H1 (cell line): ENCODE data around the gene PAPOLG. TPM values are rescaled to one million over a fixed set of nuclear protein-coding genes. Genes with fewer than 3 reads are reported as not detected.

Experiments used
- CTCF ChIA-PET: fragments of 300-600 bp; sonication (Branson Sonifier 250); formaldehyde crosslinking; loops from one replicate; lab custom pipeline; 2021; ENCODE audit not compliant: partially characterized antibody; lab: Charles Lee
- POLR2A ChIA-PET: fragments of 300-600 bp; sonication (Branson Sonifier 250); formaldehyde crosslinking; loops from one replicate; lab custom pipeline; 2021; ENCODE audit warnings: inconsistent platforms; ENCODE audit not compliant: partially characterized antibody; lab: Charles Lee
- DNase-seq, 2 experiments: peaks; one replicate each; pipeline versions ENCODE4 v3.0.0 to v3.0.0-alpha.2; 2010 to 2022; ENCODE audit warnings: low spot score in 2 of 2, low read depth in 1 of 2, mixed read lengths in 1 of 2
- FAIRE-seq: peaks from 2 replicates; lab custom pipeline; 2011; peaks lifted over from hg19 to GRCh38; lab: Jason Lieb, UNC
- H2AFZ ChIP-seq: 2 replicates; pipeline ENCODE4 v1.8.1; 2012; ENCODE audit warnings: low read length, inconsistent platforms
- H2AK5ac ChIP-seq: 2 replicates; pipeline ENCODE4 v1.6.1; 2013; ENCODE audit warnings: low read depth, low read length
- H2BK120ac ChIP-seq: replicated peaks from 2 replicates; pipeline ENCODE3; 2013; ENCODE audit warnings: low read depth, low read length, inconsistent platforms
- H2BK12ac ChIP-seq: 2 replicates; pipeline ENCODE4 v1.6.1; 2013; ENCODE audit warnings: low read depth, low read length
- H2BK15ac ChIP-seq: 2 replicates; pipeline ENCODE4 v1.6.1; 2013; ENCODE audit warnings: low read length
- H2BK20ac ChIP-seq: 2 replicates; pipeline ENCODE4 v1.6.1; 2013; ENCODE audit warnings: low read length
- H2BK5ac ChIP-seq: 2 replicates; pipeline ENCODE4 v1.6.1; 2013; ENCODE audit warnings: low read depth, low read length
- H3K14ac ChIP-seq: 2 replicates; pipeline ENCODE4 v1.6.1; 2013; ENCODE audit warnings: inconsistent platforms; ENCODE audit not compliant: insufficient read length
- H3K18ac ChIP-seq: 2 replicates; pipeline ENCODE4 v1.6.1; 2013; ENCODE audit warnings: low read length; ENCODE audit errors: extremely low read depth
- H3K23ac ChIP-seq: 2 replicates; pipeline ENCODE4 v1.6.1; 2013; ENCODE audit warnings: inconsistent platforms; ENCODE audit not compliant: insufficient read length
- H3K23me2 ChIP-seq: 2 replicates; pipeline ENCODE4 v1.6.1; 2013; ENCODE audit warnings: low read depth, low read length
- H3K27ac ChIP-seq: 2 replicates; pipeline ENCODE4 v1.6.1; 2011; ENCODE audit warnings: low read depth, low read length, inconsistent platforms
- H3K27me3 ChIP-seq, 4 experiments: replicated peaks in 1 of 4; 1 replicate in 1 of 4; 2 replicates in 3 of 4; pipeline versions ENCODE4 v1.6.1 to v1.8.1; 2011 to 2013; ENCODE audit warnings: low read length in 3 of 4, mild to moderate bottlenecking in 3 of 4, inconsistent platforms in 2 of 4, mixed read lengths in 2 of 4, moderate library complexity in 1 of 4; ENCODE audit not compliant: control insufficient read depth in 3 of 4, insufficient read depth in 3 of 4; ENCODE audit errors: extremely low read depth in 1 of 4
- H3K36me3 ChIP-seq, 4 experiments: 2 replicates each; pipeline versions ENCODE4 v1.6.1 to v1.8.1; 2011 to 2013; ENCODE audit warnings: mild to moderate bottlenecking in 4 of 4, low read length in 3 of 4, moderate library complexity in 2 of 4, control low read depth in 1 of 4, inconsistent platforms in 1 of 4; ENCODE audit not compliant: insufficient read depth in 4 of 4, control insufficient read depth in 2 of 4
- H3K4ac ChIP-seq: replicated peaks from 2 replicates; pipeline ENCODE3; 2013; ENCODE audit warnings: low read length, low read depth, mixed read lengths, inconsistent platforms; ENCODE audit not compliant: insufficient read length
- H3K4me1 ChIP-seq, 4 experiments: replicated peaks in 1 of 4; 1 replicate in 1 of 4; 2 replicates in 3 of 4; pipeline versions ENCODE4 v1.6.1 to v1.8.1; 2011 to 2013; ENCODE audit warnings: low read length in 3 of 4, inconsistent platforms in 2 of 4, mixed read lengths in 1 of 4; ENCODE audit not compliant: insufficient read depth in 4 of 4, control insufficient read depth in 3 of 4
- H3K4me2 ChIP-seq, 2 experiments: 2 replicates each; pipeline versions ENCODE4 v1.6.1 to v1.8.1; 2011 to 2013; ENCODE audit warnings: low read depth in 2 of 2, low read length in 2 of 2, control low read depth in 1 of 2, inconsistent platforms in 1 of 2, mild to moderate bottlenecking in 1 of 2; ENCODE audit not compliant: insufficient read depth in 1 of 2
- H3K4me3 ChIP-seq, 4 experiments: fragments of 200-600, 300-600 bp in 1 of 4; sonication (generic), shearing (Covaris generic), sonication (Bioruptor Twin) in 1 of 4; 2 replicates each; pipeline versions ENCODE4 v1.5.1 to v1.8.1; 2011 to 2016; ENCODE audit warnings: low read length in 4 of 4, low read depth in 3 of 4, control low read depth in 2 of 4, inconsistent platforms in 2 of 4, mild to moderate bottlenecking in 2 of 4, mixed read lengths in 1 of 4, moderate library complexity in 1 of 4; ENCODE audit not compliant: insufficient read depth in 2 of 4; ENCODE audit errors: extremely low read depth in 1 of 4
- H3K56ac ChIP-seq: replicated peaks from 2 replicates; pipeline ENCODE3; 2013; ENCODE audit warnings: low read depth, mild to moderate bottlenecking, mixed read lengths, low read length, inconsistent platforms; ENCODE audit not compliant: insufficient read length
- H3K79me1 ChIP-seq: 2 replicates; pipeline ENCODE4 v1.6.1; 2013; ENCODE audit warnings: low read depth, low read length, control low read depth
- H3K79me2 ChIP-seq, 2 experiments: 2 replicates each; pipeline versions ENCODE4 v1.6.1 to v1.8.1; 2012 to 2013; ENCODE audit warnings: low read length in 2 of 2, mild to moderate bottlenecking in 2 of 2, inconsistent platforms in 1 of 2; ENCODE audit not compliant: insufficient read depth in 2 of 2, control insufficient read depth in 1 of 2
- H3K9ac ChIP-seq, 4 experiments: replicated peaks in 1 of 4; 1 replicate in 1 of 4; 2 replicates in 3 of 4; pipeline versions ENCODE4 v1.6.1 to v1.8.1; 2011 to 2013; ENCODE audit warnings: low read depth in 3 of 4, low read length in 3 of 4, control low read depth in 2 of 4, mild to moderate bottlenecking in 2 of 4, moderate library complexity in 2 of 4, inconsistent platforms in 1 of 4; ENCODE audit errors: extremely low read depth in 1 of 4
- H3K9me3 ChIP-seq, 2 experiments: 2 replicates each; pipeline versions ENCODE4 v1.6.1 to v1.8.1; 2012 to 2013; ENCODE audit warnings: mild to moderate bottlenecking in 2 of 2, moderate library complexity in 2 of 2, control low read depth in 1 of 2, inconsistent platforms in 1 of 2, low read depth in 1 of 2, low read length in 1 of 2, mixed read lengths in 1 of 2; ENCODE audit not compliant: insufficient read depth in 2 of 2
- H4K20me1 ChIP-seq, 2 experiments: replicated peaks in 1 of 2; 2 replicates each; pipeline versions ENCODE3 to v1.8.1; 2011 to 2013; ENCODE audit warnings: inconsistent platforms in 2 of 2, low read length in 2 of 2, mild to moderate bottlenecking in 1 of 2; ENCODE audit not compliant: insufficient read depth in 2 of 2, control insufficient read depth in 1 of 2
- H4K5ac ChIP-seq: 2 replicates; pipeline ENCODE4 v1.6.1; 2013; ENCODE audit warnings: low read length, low read depth, mixed read lengths, inconsistent platforms; ENCODE audit not compliant: insufficient read length
- H4K8ac ChIP-seq: 2 replicates; pipeline ENCODE4 v1.8.0; 2013; ENCODE audit warnings: mild to moderate bottlenecking, moderate library complexity, low read length, inconsistent platforms; ENCODE audit not compliant: insufficient read depth; ENCODE audit errors: extremely low read depth
- H4K91ac ChIP-seq: replicated peaks from 2 replicates; pipeline ENCODE3; 2013; ENCODE audit warnings: low read length, mixed read lengths, inconsistent platforms; ENCODE audit not compliant: insufficient read length
- ASH2L ChIP-seq: fragments of 200-600, 300-600 bp; sonication (generic); IDR thresholded peaks from one replicate; pipeline ENCODE4 v1.7.1; 2017; ENCODE audit warnings: low read length
- EZH2 ChIP-seq: fragments of 200-600 bp; sonication (generic); IDR thresholded peaks from 2 replicates; pipeline ENCODE4 v1.7.1; 2012; ENCODE audit warnings: low read depth, mild to moderate bottlenecking, moderate library complexity, low read length, inconsistent platforms; ENCODE audit not compliant: severe bottlenecking
- WGBS, 2 experiments: shearing (Covaris generic) in 1 of 2; methylation state at CpG; one replicate each; pipeline versions ENCODE4 v1.1.6 to v1.1.7; 2013 to 2015; ENCODE audit warnings: low lambda C conversion rate in 2 of 2, mixed read lengths in 2 of 2, inconsistent platforms in 1 of 2, low coverage in 1 of 2, missing lambda C conversion rate in 1 of 2; ENCODE audit not compliant: insufficient replicate concordance in 2 of 2, insufficient coverage in 1 of 2, insufficient read length in 1 of 2; ENCODE audit errors: extremely low coverage in 1 of 2, missing lambda C conversion rate in 1 of 2; 5-methylcytosine and 5-hydroxymethylcytosine counted together
- polyA plus RNA-seq, 7 experiments: library from polyadenylated mRNA; depleted of rRNA in 3 of 7; stranded (reverse) in 5 of 7; unstranded in 2 of 7; fragments of >200 nt in 5 of 7; fragments of 200-250 nt in 2 of 7; gene quantifications; 1 replicate in 5 of 7; 2 replicates in 1 of 7; 4 replicates in 1 of 7; pipeline versions ENCODE4 v1.2.1 to v1.2.3, GENCODE V29; 2011 to 2013; ENCODE audit warnings: missing spikeins in 2 of 7, mixed read lengths in 2 of 7
- total RNA-seq: library from RNA; stranded (reverse); fragmentation: NEBNext Ultra II Directional; extraction: Animal tissue kit (Norgen Biotek cat#: 25700); gene quantifications from 2 replicates; pipeline ENCODE4 v1.2.1, GENCODE V29; 2021

The PAPOLG gene
- total and polyA plus RNA-seq, 2 of the 8 experiments (the other 6 are each of a cell fraction or from before 2014, with no cell fraction given): 6.5 to 21.5 TPM

DNA sequence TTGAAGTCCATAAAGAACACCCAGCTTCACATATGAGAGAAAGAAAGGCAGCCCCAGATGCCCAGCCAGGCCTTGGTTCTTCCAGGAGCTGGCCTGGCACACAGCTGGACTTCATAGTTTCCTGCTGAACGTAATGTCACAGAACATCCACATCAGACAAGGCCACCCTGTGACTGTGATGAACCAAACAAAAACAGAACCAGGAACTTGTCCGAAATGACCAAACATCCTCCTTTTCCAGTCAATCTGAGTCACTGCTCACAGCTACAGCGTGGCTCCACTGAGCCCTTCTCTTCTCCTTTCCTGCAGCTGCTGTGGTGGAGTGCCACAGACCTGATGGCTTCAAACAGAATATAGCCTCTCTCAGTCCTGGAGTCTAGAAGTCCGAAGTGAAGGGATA, 45.4 kb upstream of the PAPOLG start:
- no peak overlapping the region for H2BK15ac ChIP-seq
- H3K4me2 ChIP-seq: no peak overlapping the region
- no peak overlapping the region for H3K4ac ChIP-seq
- H3K27ac ChIP-seq: no peak overlapping the region
- no peaks in the 10 kb centered on the region for H3K36me3 ChIP-seq
- H2BK12ac ChIP-seq: no peak overlapping the region
- CTCF ChIA-PET: interaction anchor here (1.0 to 6.3 kb wide), 4 partner anchors 10 to 288 kb away, joined by 3 to 54 read pairs (median 6); no protein-coding TSS in a partner anchor
- no peaks in the 10 kb centered on the region for H3K4me1 ChIP-seq
- H3K4me3 ChIP-seq: no peak overlapping the region
- no peak overlapping the region for H3K56ac ChIP-seq
- peak overlapping the region; percentile 56 for H2AFZ ChIP-seq
- no peak overlapping the region for H2BK120ac ChIP-seq
- H3K23me2 ChIP-seq: no peaks in the 10 kb centered on the region
- DNase-seq (no peak), FAIRE-seq (no peak)
- no peak overlapping the region for H4K91ac ChIP-seq
- no peak overlapping the region for H2BK5ac ChIP-seq
- no peak overlapping the region for H4K8ac ChIP-seq
- H3K14ac ChIP-seq: no peak overlapping the region
- H3K18ac ChIP-seq: no peak overlapping the region
- no peaks in the 10 kb centered on the region for H3K27me3 ChIP-seq
- H3K9ac ChIP-seq: no peak overlapping the region
- H4K20me1 ChIP-seq: no peaks in the 10 kb centered on the region
- WGBS, 2 experiments: 93% methylated on average over 4 of the region's 4 CpGs; no CpG with 5 or more reads in 1 of the 2 experiments
- POLR2A ChIA-PET: no interaction called here
- H3K23ac ChIP-seq: no peak overlapping the region
- no peaks in the 10 kb centered on the region for H3K9me3 ChIP-seq
- H3K79me2 ChIP-seq: no peaks in the 10 kb centered on the region
- no peak overlapping the region for H4K5ac ChIP-seq
- H3K79me1 ChIP-seq: no peaks in the 10 kb centered on the region
- no peak overlapping the region for H2BK20ac ChIP-seq
- no peak overlapping the region for H2AK5ac ChIP-seq
- TF ChIP-seq ASH2L (no peak), EZH2 (no peak)
